ENCODE data around the gene ABHD17B.

The ABHD17B gene

GRCh38 chr9:71929791-71930440 is 18.9 kb upstream of the ABHD17B start:
- Histone ChIP-seq H3K9ac (ENCODE audit: low read length) (no peak overlapping the region), H3K36me3 (ENCODE audit: control insufficient read depth, low read depth, low read length) (no peaks in the 10 kb centered on the region), H3K4me1 (ENCODE audit: control insufficient read depth, low read depth, low read length) (peaks cover 17% of the 10 kb centered on the region), H3K4me3 (ENCODE audit: low read length) (no peak overlapping the region), H3K9me3 (ENCODE audit: control insufficient read depth, low read depth, low read length) (no peaks in the 10 kb centered on the region), H3K27ac (ENCODE audit: low read length) (no peak overlapping the region), H3K27me3 (ENCODE audit: control insufficient read depth, insufficient read depth, low read length) (no peaks in the 10 kb centered on the region)

GRCh38 chr9:71929223-71929622 is 18.2 kb upstream of the ABHD17B start:
- no peak overlapping the region for H3K27ac ChIP-seq (ENCODE audit: low read length)
- no peaks in the 10 kb centered on the region for H3K36me3 ChIP-seq (ENCODE audit: control insufficient read depth, low read depth, low read length)
- no peak overlapping the region for H3K4me3 ChIP-seq (ENCODE audit: low read length)
- H3K9me3 ChIP-seq (ENCODE audit: control insufficient read depth, low read depth, low read length), result no peaks in the 10 kb centered on the region
- no peak overlapping the region for H3K9ac ChIP-seq (ENCODE audit: low read length)
- peaks cover 19% of the 10 kb centered on the region for H3K4me1 ChIP-seq (ENCODE audit: control insufficient read depth, low read depth, low read length)
- H3K27me3 ChIP-seq (ENCODE audit: control insufficient read depth, insufficient read depth, low read length), result no peaks in the 10 kb centered on the region

- H3K9me3 ChIP-seq (ENCODE audit: control insufficient read depth, low read depth, low read length), result no peaks in the 10 kb centered on the region
- H3K4me3 ChIP-seq (ENCODE audit: low read length), result no peak overlapping the region
- no peak overlapping the region for H3K9ac ChIP-seq (ENCODE audit: low read length)
- H3K27me3 ChIP-seq (ENCODE audit: control insufficient read depth, insufficient read depth, low read length), result no peaks in the 10 kb centered on the region
- H3K4me1 ChIP-seq (ENCODE audit: control insufficient read depth, low read depth, low read length), result peaks cover 23% of the 10 kb centered on the region
- no peaks in the 10 kb centered on the region for H3K36me3 ChIP-seq (ENCODE audit: control insufficient read depth, low read depth, low read length)
- no peak overlapping the region for H3K27ac ChIP-seq (ENCODE audit: low read length)
These were observed 17.8 kb upstream of the ABHD17B start for GRCh38 chr9:71928806-71929205.

- Histone ChIP-seq H3K4me1 (ENCODE audit: control insufficient read depth, low read depth, low read length) (peaks cover 25% of the 10 kb centered on the region), H3K27ac (ENCODE audit: low read length) (no peak overlapping the region), H3K9ac (ENCODE audit: low read length) (no peak overlapping the region), H3K27me3 (ENCODE audit: control insufficient read depth, insufficient read depth, low read length) (no peaks in the 10 kb centered on the region), H3K36me3 (ENCODE audit: control insufficient read depth, low read depth, low read length) (no peaks in the 10 kb centered on the region), H3K9me3 (ENCODE audit: control insufficient read depth, low read depth, low read length) (no peaks in the 10 kb centered on the region), H3K4me3 (ENCODE audit: low read length) (no peak overlapping the region)
These were observed 17.4 kb upstream of the ABHD17B start for GRCh38 chr9:71928376-71928775.

GRCh38 chr9:71925834-71926233 is 14.8 kb upstream of the ABHD17B start:
- no peaks in the 10 kb centered on the region for H3K36me3 ChIP-seq (ENCODE audit: control insufficient read depth, low read depth, low read length)

GRCh38 chr9:71924576-71924975 is 13.6 kb upstream of the ABHD17B start:
- H3K36me3 ChIP-seq (ENCODE audit: control insufficient read depth, low read depth, low read length), result no peaks in the 10 kb centered on the region
- no peak overlapping the region for H3K4me3 ChIP-seq (ENCODE audit: low read length)
- no peaks in the 10 kb centered on the region for H3K27me3 ChIP-seq (ENCODE audit: control insufficient read depth, insufficient read depth, low read length)
- no peak overlapping the region for H3K27ac ChIP-seq (ENCODE audit: low read length)
- peaks cover 42% of the 10 kb centered on the region for H3K4me1 ChIP-seq (ENCODE audit: control insufficient read depth, low read depth, low read length)
- H3K9ac ChIP-seq (ENCODE audit: low read length), result no peak overlapping the region
- H3K9me3 ChIP-seq (ENCODE audit: control insufficient read depth, low read depth, low read length), result no peaks in the 10 kb centered on the region

More at GRCh38 chr9:71925834-71926233, 14.8 kb upstream of the ABHD17B start:
- no peak overlapping the region for H3K27ac ChIP-seq (ENCODE audit: low read length)
- H3K4me1 ChIP-seq (ENCODE audit: control insufficient read depth, low read depth, low read length), result peaks cover 31% of the 10 kb centered on the region
- no peak overlapping the region for H3K4me3 ChIP-seq (ENCODE audit: low read length)
- H3K27me3 ChIP-seq (ENCODE audit: control insufficient read depth, insufficient read depth, low read length), result no peaks in the 10 kb centered on the region
- no peak overlapping the region for H3K9ac ChIP-seq (ENCODE audit: low read length)
- H3K9me3 ChIP-seq (ENCODE audit: control insufficient read depth, low read depth, low read length), result no peaks in the 10 kb centered on the region

GRCh38 chr9:71921190-71921814 is 10.3 kb upstream of the ABHD17B start:
- Histone ChIP-seq H3K27ac (ENCODE audit: low read length) (peak overlapping the region; percentile 92), H3K4me3 (ENCODE audit: low read length) (peak overlapping the region; percentile 12), H3K9ac (ENCODE audit: low read length) (peak overlapping the region; percentile 37), H3K27me3 (ENCODE audit: control insufficient read depth, insufficient read depth, low read length) (no peaks in the 10 kb centered on the region), H3K9me3 (ENCODE audit: control insufficient read depth, low read depth, low read length) (no peaks in the 10 kb centered on the region), H3K36me3 (ENCODE audit: control insufficient read depth, low read depth, low read length) (peaks cover 3% of the 10 kb centered on the region), H3K4me1 (ENCODE audit: control insufficient read depth, low read depth, low read length) (peaks cover 33% of the 10 kb centered on the region)

- Histone ChIP-seq H3K36me3 (ENCODE audit: control insufficient read depth, low read depth, low read length) (peaks cover 3% of the 10 kb centered on the region), H3K4me3 (ENCODE audit: low read length) (peak overlapping the region; percentile 12), H3K9me3 (ENCODE audit: control insufficient read depth, low read depth, low read length) (no peaks in the 10 kb centered on the region), H3K9ac (ENCODE audit: low read length) (peak overlapping the region; percentile 37), H3K4me1 (ENCODE audit: control insufficient read depth, low read depth, low read length) (peaks cover 28% of the 10 kb centered on the region), H3K27me3 (ENCODE audit: control insufficient read depth, insufficient read depth, low read length) (no peaks in the 10 kb centered on the region), H3K27ac (ENCODE audit: low read length) (peak overlapping the region; percentile 92)
These were observed 9.6 kb upstream of the ABHD17B start for GRCh38 chr9:71920456-71921189.

- Histone ChIP-seq H3K4me1 (ENCODE audit: control insufficient read depth, low read depth, low read length) (peaks cover 21% of the 10 kb centered on the region), H3K27ac (ENCODE audit: low read length) (no peak overlapping the region), H3K27me3 (ENCODE audit: control insufficient read depth, insufficient read depth, low read length) (no peaks in the 10 kb centered on the region), H3K36me3 (ENCODE audit: control insufficient read depth, low read depth, low read length) (peaks cover 3% of the 10 kb centered on the region), H3K9me3 (ENCODE audit: control insufficient read depth, low read depth, low read length) (no peaks in the 10 kb centered on the region), H3K4me3 (ENCODE audit: low read length) (no peak overlapping the region), H3K9ac (ENCODE audit: low read length) (no peak overlapping the region)
These were observed 7.4 kb upstream of the ABHD17B start for GRCh38 chr9:71918419-71918818.

- H3K27ac ChIP-seq (ENCODE audit: low read length), result no peak overlapping the region
- no peaks in the 10 kb centered on the region for H3K27me3 ChIP-seq (ENCODE audit: control insufficient read depth, insufficient read depth, low read length)
- H3K4me1 ChIP-seq (ENCODE audit: control insufficient read depth, low read depth, low read length), result peaks cover 27% of the 10 kb centered on the region
- H3K9ac ChIP-seq (ENCODE audit: low read length), result no peak overlapping the region
- no peak overlapping the region for H3K4me3 ChIP-seq (ENCODE audit: low read length)
- H3K36me3 ChIP-seq (ENCODE audit: control insufficient read depth, low read depth, low read length), result peaks cover 3% of the 10 kb centered on the region
- no peaks in the 10 kb centered on the region for H3K9me3 ChIP-seq (ENCODE audit: control insufficient read depth, low read depth, low read length)
These were observed 6.0 kb upstream of the ABHD17B start for GRCh38 chr9:71916834-71917534.

- H3K27me3 ChIP-seq (ENCODE audit: control insufficient read depth, insufficient read depth, low read length), result no peaks in the 10 kb centered on the region
- no peak overlapping the region for H3K27ac ChIP-seq (ENCODE audit: low read length)
- peaks cover 17% of the 10 kb centered on the region for H3K4me1 ChIP-seq (ENCODE audit: control insufficient read depth, low read depth, low read length)
- peaks cover 3% of the 10 kb centered on the region for H3K36me3 ChIP-seq (ENCODE audit: control insufficient read depth, low read depth, low read length)
- no peak overlapping the region for H3K9ac ChIP-seq (ENCODE audit: low read length)
- no peaks in the 10 kb centered on the region for H3K9me3 ChIP-seq (ENCODE audit: control insufficient read depth, low read depth, low read length)
- no peak overlapping the region for H3K4me3 ChIP-seq (ENCODE audit: low read length)
These were observed 4.5 kb upstream of the ABHD17B start for GRCh38 chr9:71915495-71915894.

Measured in iPS-18a (cell line).